HL-60 (cell line): ENCODE results near the gene LRRC8E.

Source experiments
- SPI1 ChIP-seq: IDR thresholded peaks from 2 replicates; pipeline ENCODE4 v1.6.1; 2012; ENCODE audit warnings: low read depth, mild to moderate bottlenecking, borderline replicate concordance
- TF ChIP-seq, protein P1 (sequence below): IDR thresholded peaks from one replicate; pipeline ENCODE4 v1.5.1; 2011; ENCODE audit warnings: low read length, control low read depth, inconsistent platforms; ENCODE audit not compliant: insufficient read depth

DNA sequence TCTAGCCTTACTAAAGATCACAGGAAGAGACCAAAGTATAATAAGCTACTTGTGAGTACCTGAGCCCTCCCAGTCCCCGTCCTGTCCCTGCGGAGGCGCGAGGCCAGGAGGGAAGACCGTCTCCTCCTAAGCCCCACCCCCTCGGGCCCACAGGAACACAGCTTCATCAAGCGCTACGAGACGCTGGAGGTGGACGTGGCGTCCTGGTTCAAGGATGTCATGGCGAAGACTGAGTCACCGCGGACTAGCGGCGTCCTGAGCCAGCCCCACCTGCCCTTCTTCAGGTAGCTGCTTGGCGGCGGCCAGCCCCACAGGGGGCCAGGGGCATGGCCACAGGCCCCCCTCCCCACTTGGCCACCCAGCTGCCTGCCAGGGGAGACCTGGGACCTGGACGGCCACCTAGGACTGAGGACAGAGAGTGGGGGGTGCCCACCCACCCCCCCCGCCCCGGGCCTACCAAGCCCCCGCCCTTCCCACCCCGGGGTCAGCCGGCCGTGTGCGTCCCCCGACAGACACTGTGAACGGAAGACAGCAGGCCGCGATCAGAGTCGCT lies 23.9 kb downstream of the LRRC8E start:
- TF ChIP-seq, protein P1, sequence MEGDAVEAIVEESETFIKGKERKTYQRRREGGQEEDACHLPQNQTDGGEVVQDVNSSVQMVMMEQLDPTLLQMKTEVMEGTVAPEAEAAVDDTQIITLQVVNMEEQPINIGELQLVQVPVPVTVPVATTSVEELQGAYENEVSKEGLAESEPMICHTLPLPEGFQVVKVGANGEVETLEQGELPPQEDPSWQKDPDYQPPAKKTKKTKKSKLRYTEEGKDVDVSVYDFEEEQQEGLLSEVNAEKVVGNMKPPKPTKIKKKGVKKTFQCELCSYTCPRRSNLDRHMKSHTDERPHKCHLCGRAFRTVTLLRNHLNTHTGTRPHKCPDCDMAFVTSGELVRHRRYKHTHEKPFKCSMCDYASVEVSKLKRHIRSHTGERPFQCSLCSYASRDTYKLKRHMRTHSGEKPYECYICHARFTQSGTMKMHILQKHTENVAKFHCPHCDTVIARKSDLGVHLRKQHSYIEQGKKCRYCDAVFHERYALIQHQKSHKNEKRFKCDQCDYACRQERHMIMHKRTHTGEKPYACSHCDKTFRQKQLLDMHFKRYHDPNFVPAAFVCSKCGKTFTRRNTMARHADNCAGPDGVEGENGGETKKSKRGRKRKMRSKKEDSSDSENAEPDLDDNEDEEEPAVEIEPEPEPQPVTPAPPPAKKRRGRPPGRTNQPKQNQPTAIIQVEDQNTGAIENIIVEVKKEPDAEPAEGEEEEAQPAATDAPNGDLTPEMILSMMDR, result no peak
- no peak for TF ChIP-seq SPI1
